Spleen (tissue), 7 donors: ENCODE measurements around the gene SPACA6.

Source experiments
- POLR2A ChIP-seq, 3 donors: fragments of 450-650 bp; IDR thresholded peaks; one replicate each; pipeline ENCODE4 v1.5.1; 2017; ENCODE audit warnings: antibody characterized with exemption in 3 of 3, mild to moderate bottlenecking in 1 of 3
- TF ChIP-seq, protein P1 (sequence below), 11 experiments: fragments of 200-600 bp in 7 of 11; fragments of 450-650 bp in 4 of 11; sonication (generic) in 4 of 11; IDR thresholded peaks in 8 of 11; conservative IDR thresholded peaks in 3 of 11; 1 replicate in 7 of 11; 2 replicates in 4 of 11; pipeline versions ENCODE4 v1.4.0 to v1.8.0; 2016 to 2021; ENCODE audit warnings: antibody characterized with exemption in 11 of 11, inconsistent platforms in 4 of 11, mild to moderate bottlenecking in 1 of 11
- donor health status: DM: no; HTN: no; CAD: no; lungs with moderate emphysema.
- donor health status: DM: no; HTN: no; CAD: no.
- donor health status: DM: no; HTN: no; CAD: no.

DNA sequence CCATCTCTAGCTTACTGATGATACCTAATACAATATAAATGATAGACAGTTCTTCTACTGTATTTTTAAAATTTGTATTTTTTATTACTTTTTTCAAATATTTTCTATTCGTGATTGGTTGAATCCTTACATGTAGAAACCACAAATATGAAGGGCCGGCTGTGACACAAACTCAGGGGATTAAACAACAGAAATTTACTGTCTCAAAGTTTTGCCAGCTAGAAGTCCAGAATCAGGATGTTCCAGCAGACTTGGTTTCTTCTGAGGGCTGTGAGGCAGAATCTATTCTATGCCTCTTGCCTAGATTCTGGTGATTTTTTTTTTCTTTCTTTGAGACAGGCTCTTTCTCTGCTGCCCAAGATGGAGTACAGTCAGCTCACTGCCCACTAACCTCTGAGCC, 44.8 kb downstream of the SPACA6 start:
- no peak for TF ChIP-seq POLR2A (IDR thresholded peaks at IDR 0.05)
- TF ChIP-seq, protein P1, sequence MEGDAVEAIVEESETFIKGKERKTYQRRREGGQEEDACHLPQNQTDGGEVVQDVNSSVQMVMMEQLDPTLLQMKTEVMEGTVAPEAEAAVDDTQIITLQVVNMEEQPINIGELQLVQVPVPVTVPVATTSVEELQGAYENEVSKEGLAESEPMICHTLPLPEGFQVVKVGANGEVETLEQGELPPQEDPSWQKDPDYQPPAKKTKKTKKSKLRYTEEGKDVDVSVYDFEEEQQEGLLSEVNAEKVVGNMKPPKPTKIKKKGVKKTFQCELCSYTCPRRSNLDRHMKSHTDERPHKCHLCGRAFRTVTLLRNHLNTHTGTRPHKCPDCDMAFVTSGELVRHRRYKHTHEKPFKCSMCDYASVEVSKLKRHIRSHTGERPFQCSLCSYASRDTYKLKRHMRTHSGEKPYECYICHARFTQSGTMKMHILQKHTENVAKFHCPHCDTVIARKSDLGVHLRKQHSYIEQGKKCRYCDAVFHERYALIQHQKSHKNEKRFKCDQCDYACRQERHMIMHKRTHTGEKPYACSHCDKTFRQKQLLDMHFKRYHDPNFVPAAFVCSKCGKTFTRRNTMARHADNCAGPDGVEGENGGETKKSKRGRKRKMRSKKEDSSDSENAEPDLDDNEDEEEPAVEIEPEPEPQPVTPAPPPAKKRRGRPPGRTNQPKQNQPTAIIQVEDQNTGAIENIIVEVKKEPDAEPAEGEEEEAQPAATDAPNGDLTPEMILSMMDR (IDR thresholded peaks at IDR 0.05 in 8 of 11, conservative IDR thresholded peaks at IDR 0.05 in 3 of 11) = no peak
